CD4-positive, alpha-beta T cell (primary cell): ENCODE data around the gene RAB31. TPM values are rescaled to one million over a fixed set of nuclear protein-coding genes. Genes with fewer than 3 reads are reported as not detected.

ENCODE experiments used
- ATAC-seq: fragments of 200-7000 bp; cut with Tn5 transposase; one replicate; pipeline ENCODE4 v1.10.0; 2022; ENCODE audit warnings: mild to moderate bottlenecking; ENCODE audit not compliant: poor library complexity
- CTCF ChIA-PET: fragments of 350-600 bp; sonication (Branson Sonifier 250); formaldehyde crosslinking; loops from one replicate; lab custom pipeline; 2021; ENCODE audit warnings: antibody characterized with exemption, inconsistent platforms; lab: Charles Lee
- POLR2A ChIA-PET: fragments of 350-600 bp; sonication (Branson Sonifier 250); formaldehyde crosslinking; loops from one replicate; lab custom pipeline; 2021; ENCODE audit warnings: antibody characterized with exemption, inconsistent platforms; lab: Charles Lee
- DNase-seq, 14 experiments: peaks; one replicate each; pipeline ENCODE4 v3.0.0-alpha.2; 2013 to 2020; ENCODE audit warnings: mixed read lengths in 2 of 14
- H3K27ac ChIP-seq, 2 donors: one replicate each; pipeline versions ENCODE4 v1.5.1 to v1.7.0; 2013; ENCODE audit warnings: low read length in 2 of 2, low read depth in 1 of 2, mild to moderate bottlenecking in 1 of 2
- H3K27me3 ChIP-seq, 2 experiments: 1 replicate in 1 of 2; 2 replicates in 1 of 2; pipeline versions ENCODE4 v1.6.1 to v1.7.0; 2013; ENCODE audit warnings: low read length in 2 of 2, control low read depth in 1 of 2, mild to moderate bottlenecking in 1 of 2, moderate library complexity in 1 of 2; ENCODE audit not compliant: insufficient read depth in 2 of 2, control insufficient read depth in 1 of 2
- H3K36me3 ChIP-seq: one replicate; pipeline ENCODE4 v1.6.1; 2013; ENCODE audit warnings: low read length, control low read depth; ENCODE audit not compliant: insufficient read depth
- H3K4me1 ChIP-seq: one replicate; pipeline ENCODE4 v1.6.1; 2013; ENCODE audit warnings: low read length, control low read depth; ENCODE audit not compliant: insufficient read depth
- H3K4me3 ChIP-seq: one replicate; pipeline ENCODE4 v1.5.1; 2013; ENCODE audit warnings: mild to moderate bottlenecking, low read length, moderate library complexity
- H3K9me3 ChIP-seq, 2 experiments: 1 replicate in 1 of 2; 2 replicates in 1 of 2; pipeline versions ENCODE4 v1.6.1 to v1.7.0; 2013; ENCODE audit warnings: low read length in 2 of 2, mild to moderate bottlenecking in 2 of 2, control low read depth in 1 of 2, moderate library complexity in 1 of 2; ENCODE audit not compliant: control insufficient read depth in 1 of 2, insufficient read depth in 1 of 2
- H3K27ac Mint-ChIP-seq: one replicate; pipeline ENCODE4 v1.8.0; 2020; ENCODE audit warnings: mixed read lengths
- H3K27me3 Mint-ChIP-seq: one replicate; pipeline ENCODE4 v1.8.0; 2021; ENCODE audit warnings: mixed read lengths
- H3K36me3 Mint-ChIP-seq: one replicate; pipeline ENCODE4 v1.8.0; 2021; ENCODE audit warnings: low read depth, mixed read lengths
- H3K4me1 Mint-ChIP-seq: one replicate; pipeline ENCODE4 v1.8.0; 2021; ENCODE audit warnings: low read depth, mixed read lengths
- H3K4me3 Mint-ChIP-seq: one replicate; pipeline ENCODE4 v1.8.0; 2020; ENCODE audit warnings: mild to moderate bottlenecking, mixed read lengths
- H3K9me3 Mint-ChIP-seq: one replicate; pipeline ENCODE4 v1.8.0; 2020; ENCODE audit warnings: mixed read lengths
- CTCF ChIP-seq: fragments of 200-600 bp; IDR thresholded peaks from one replicate; pipeline ENCODE4 v1.8.0; 2022; ENCODE audit warnings: antibody characterized with exemption, mild to moderate bottlenecking
- intact Hi-C, 2 experiments: fragments of 100-400 bp; cut with DNase I in 1 of 2; cut with micrococcal nuclease in 1 of 2; formaldehyde crosslinking; loops; one replicate each; pipeline versions ENCODE4 v1.15.1 to v1.9.0; 2023 to 2025; cut with DNase I, micrococcal nuclease
- total RNA-seq, 174 experiments: library from RNA in 2 of 174; stranded (reverse) in 2 of 174; gene quantifications; one replicate each; pipeline ENCODE4 v1.2.3 and lab custom pipeline; 2021 to 2026

The RAB31 gene
- total RNA-seq, 2 experiments from 2014 or later = 1.1 to 1.3 TPM

DNA sequence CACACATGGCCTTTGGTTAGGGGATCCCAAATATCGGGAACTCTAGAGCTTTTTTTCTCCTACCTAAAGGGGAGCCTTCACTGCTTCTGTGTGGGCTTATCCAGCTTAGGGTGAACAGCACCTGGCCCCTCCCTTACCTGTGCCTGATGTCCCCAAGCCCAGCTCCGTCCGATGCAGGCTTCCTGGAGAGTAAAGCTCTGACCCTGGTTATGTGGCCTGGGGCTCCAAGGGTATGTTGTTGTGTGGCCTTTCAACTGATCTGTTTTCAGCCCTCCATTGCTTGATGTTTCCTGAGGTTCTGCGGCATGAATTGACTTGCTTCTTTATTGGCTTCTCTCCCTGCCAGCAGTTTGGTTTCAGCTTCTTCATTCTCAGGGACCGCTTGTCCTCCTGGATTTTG lies 66.0 kb downstream of the RAB31 start:
- POLR2A ChIA-PET = interaction anchor here (0.6 to 0.7 kb wide), 2 partner anchors 8 to 22 kb away, joined by 3 to 4 read pairs; no protein-coding TSS in a partner anchor
- Mint-ChIP-seq H3K27me3 (peaks cover 29% of the 10 kb centered on the region), H3K4me1 (no peaks in the 10 kb centered on the region), H3K9me3 (no peaks in the 10 kb centered on the region), H3K27ac (no peak overlapping the region), H3K36me3 (no peaks in the 10 kb centered on the region), H3K4me3 (no peak overlapping the region)
- no peaks in the 10 kb centered on the region for H3K9me3 ChIP-seq
- no peaks in the 10 kb centered on the region for H3K4me1 ChIP-seq
- no peaks in the 10 kb centered on the region for H3K36me3 ChIP-seq
- DNase-seq (no peak), ATAC-seq (no peak)
- H3K27me3 ChIP-seq = peaks cover 5 to 7% of the 10 kb centered on the region in 2 experiments
- no peak for TF ChIP-seq CTCF
- H3K27ac ChIP-seq = no peak overlapping the region
- no peak overlapping the region for H3K4me3 ChIP-seq
- intact Hi-C loops = no loop called here
- CTCF ChIA-PET = no interaction called here

DNA sequence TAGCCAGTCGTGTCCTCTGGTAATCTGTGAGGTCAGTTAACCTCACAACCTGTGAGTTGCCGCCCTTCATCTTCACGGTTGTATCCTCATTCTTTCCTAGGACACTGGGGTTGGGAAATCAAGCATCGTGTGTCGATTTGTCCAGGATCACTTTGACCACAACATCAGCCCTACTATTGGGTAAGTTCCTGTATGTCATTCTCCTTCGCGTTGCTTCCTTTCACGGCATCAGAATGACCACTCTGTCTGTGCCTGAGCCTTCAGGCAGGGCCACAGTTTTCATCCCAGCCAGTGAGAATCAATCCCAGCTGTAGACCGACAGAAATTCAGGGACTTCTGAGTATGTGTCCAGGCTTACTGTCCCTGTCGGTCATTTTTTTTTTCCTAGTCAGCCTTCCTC lies 67.1 kb downstream of the RAB31 start:
- Histone ChIP-seq H3K36me3 (no peaks in the 10 kb centered on the region), H3K9me3 (no peaks in the 10 kb centered on the region), H3K4me1 (no peaks in the 10 kb centered on the region), H3K27ac (no peak overlapping the region), H3K4me3 (no peak overlapping the region), H3K27me3 (peaks cover 5 to 7% of the 10 kb centered on the region in 2 experiments)
- H3K9me3 Mint-ChIP-seq = no peaks in the 10 kb centered on the region
- no peak overlapping the region for H3K4me3 Mint-ChIP-seq
- ATAC-seq (no peak), DNase-seq (peak in 1 of 14 experiments; percentile 34)
- peaks cover 29% of the 10 kb centered on the region for H3K27me3 Mint-ChIP-seq
- intact Hi-C loops = no loop called here
- POLR2A ChIA-PET = no interaction called here
- no peaks in the 10 kb centered on the region for H3K36me3 Mint-ChIP-seq
- no peak overlapping the region for H3K27ac Mint-ChIP-seq
- H3K4me1 Mint-ChIP-seq = no peaks in the 10 kb centered on the region
- no peak for TF ChIP-seq CTCF
- CTCF ChIA-PET = no interaction called here

DNA sequence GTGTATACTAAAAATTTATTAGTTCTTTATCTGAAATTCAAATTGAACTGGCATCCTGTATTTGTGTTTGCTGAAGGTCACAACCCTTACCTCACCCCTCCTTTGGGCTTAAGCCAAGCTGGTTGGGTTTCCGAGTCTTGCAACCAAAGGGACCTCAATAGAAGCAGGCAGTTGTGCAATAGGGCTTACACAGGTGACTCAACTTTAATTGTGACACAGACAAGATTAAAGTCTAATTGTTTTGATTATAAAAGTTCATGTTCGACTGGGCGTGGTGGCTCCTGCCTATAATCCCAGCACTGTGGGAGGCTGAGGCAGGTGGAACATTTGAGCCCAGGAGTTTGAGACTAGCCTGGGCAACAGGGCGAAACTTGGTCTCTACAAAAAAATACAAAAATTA lies 71.5 kb downstream of the RAB31 start:
- H3K27ac Mint-ChIP-seq = no peak overlapping the region
- no peak for ATAC-seq
- ChIA-PET CTCF (no interaction called here), POLR2A (no interaction called here)
- no peaks in the 10 kb centered on the region for H3K4me1 Mint-ChIP-seq
- Histone ChIP-seq H3K4me3 (no peak overlapping the region), H3K9me3 (no peaks in the 10 kb centered on the region), H3K27ac (no peak overlapping the region), H3K36me3 (no peaks in the 10 kb centered on the region), H3K4me1 (no peaks in the 10 kb centered on the region), H3K27me3 (peaks cover 0 to 4% of the 10 kb centered on the region in 2 experiments)
- H3K27me3 Mint-ChIP-seq = peaks cover 5% of the 10 kb centered on the region
- DNase-seq = peak in 1 of 14 experiments; percentile 7
- intact Hi-C loops = no loop called here
- TF ChIP-seq CTCF = no peak
- no peak overlapping the region for H3K4me3 Mint-ChIP-seq
- no peaks in the 10 kb centered on the region for H3K36me3 Mint-ChIP-seq
- no peaks in the 10 kb centered on the region for H3K9me3 Mint-ChIP-seq
